Epidermal melanocyte (primary cell): ENCODE results near the gene CCNL2.

Experiments
- DNase-seq: peaks from one replicate; pipeline ENCODE4 v3.0.0; 2011; ENCODE audit warnings: low spot score; ENCODE audit not compliant: insufficient read length

Gene CCNL2

GRCh38 chr1:1342584-1343115 is 56.5 kb downstream of the CCNL2 start:
- no peak for DNase-seq

- no peak for DNase-seq
Observed at GRCh38 chr1:1342061-1342562, 57.0 kb downstream of the CCNL2 start.

DNA sequence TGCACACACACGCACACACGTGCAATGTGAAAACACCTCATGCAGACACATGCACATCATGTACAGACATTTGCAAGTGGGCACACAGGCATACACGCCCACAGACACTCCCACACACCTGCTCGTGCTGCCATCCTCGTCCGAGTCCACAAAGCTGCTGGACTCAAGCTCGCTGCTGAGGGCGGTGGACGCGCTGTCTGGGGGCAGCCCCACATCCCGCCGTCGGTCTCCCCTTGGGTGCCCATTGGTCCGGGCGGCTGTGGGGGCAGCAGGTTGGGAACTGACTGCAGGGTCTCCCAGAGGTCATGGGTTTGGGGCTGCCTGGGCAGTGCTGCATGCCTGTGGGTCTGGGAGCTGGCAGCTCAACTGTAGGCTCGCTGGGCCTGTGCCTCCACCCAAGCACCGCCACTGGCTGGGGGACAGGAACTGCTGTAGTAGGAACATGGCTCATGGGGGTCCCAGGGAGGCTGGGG is 57.5 kb downstream of the CCNL2 start:
- no peak for DNase-seq

GRCh38 chr1:1340791-1341548 is 58.2 kb downstream of the CCNL2 start:
- DNase-seq, result no peak

DNA sequence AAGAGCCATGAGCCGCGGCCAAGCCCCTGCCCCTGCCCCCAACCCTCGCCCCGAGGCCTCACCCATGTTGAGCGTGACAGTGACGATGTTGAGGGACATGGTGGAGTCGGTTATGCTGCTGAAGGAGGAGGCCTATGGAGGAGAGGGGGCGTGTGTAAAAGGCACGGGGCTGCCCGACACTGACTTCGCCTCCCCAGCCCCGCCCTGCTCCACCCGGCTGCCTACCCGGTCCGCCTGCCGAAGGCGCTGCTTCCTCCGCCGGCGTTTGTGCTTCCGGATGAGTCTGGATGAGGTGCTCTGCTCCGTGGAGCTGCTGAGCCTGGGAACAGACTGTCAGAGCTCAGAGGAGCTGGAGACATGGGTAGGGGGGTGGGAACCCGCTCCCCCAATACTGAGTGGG is 59.0 kb downstream of the CCNL2 start:
- DNase-seq, result no peak

- DNase-seq, result no peak
Observed at GRCh38 chr1:1338278-1338677, 60.9 kb downstream of the CCNL2 start.

DNA sequence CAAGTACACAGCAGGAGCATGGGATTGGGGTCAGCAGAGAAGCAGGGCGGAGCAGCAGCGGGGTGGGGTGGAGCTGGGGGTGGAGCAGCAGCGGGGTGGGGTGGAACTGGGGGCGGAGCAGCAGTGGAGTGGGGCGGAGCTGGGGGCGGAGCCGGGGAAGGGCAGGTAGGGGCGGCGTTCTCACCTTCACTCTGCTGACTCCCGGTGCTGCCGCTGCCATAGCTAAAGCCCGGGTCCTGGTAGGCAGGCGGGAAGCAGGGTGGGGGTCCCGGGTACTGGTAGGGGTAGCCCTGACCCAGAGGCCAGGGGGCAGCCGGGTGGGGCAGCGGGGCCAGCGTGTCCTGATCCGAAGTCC is 61.4 kb downstream of the CCNL2 start:
- DNase-seq, result no peak

GRCh38 chr1:1336931-1337792 is 62.0 kb downstream of the CCNL2 start:
- no peak for DNase-seq

- DNase-seq, result no peak
Observed at GRCh38 chr1:1336446-1336845, 62.7 kb downstream of the CCNL2 start.

GRCh38 chr1:1335792-1336248 is 63.3 kb downstream of the CCNL2 start:
- no peak for DNase-seq
